Liver (tissue), 3 donors: Measurements from ENCODE around the gene PLIN4.

Source experiments
- EGR1 ChIP-seq, 2 donors: IDR thresholded peaks; 2 replicates each; pipeline ENCODE4 v1.6.1; 2016 to 2018; ENCODE audit warnings: antibody characterized with exemption in 2 of 2, low read depth in 2 of 2
- FOXA1 ChIP-seq: IDR thresholded peaks from 2 replicates; pipeline ENCODE4 v1.6.1; 2016; ENCODE audit warnings: antibody characterized with exemption
- SP1 ChIP-seq: IDR thresholded peaks from 2 replicates; pipeline ENCODE4 v1.6.1; 2018; ENCODE audit warnings: antibody characterized with exemption, mild to moderate bottlenecking
- TAF1 ChIP-seq: conservative IDR thresholded peaks from 2 replicates; pipeline ENCODE4 v1.6.1; 2016; ENCODE audit warnings: antibody characterized with exemption, mild to moderate bottlenecking
- YY1 ChIP-seq: IDR thresholded peaks from 2 replicates; pipeline ENCODE4 v1.6.1; 2016; ENCODE audit warnings: antibody characterized with exemption, mild to moderate bottlenecking
- TF ChIP-seq, protein P1 (sequence below): fragments of 150-350 bp; IDR thresholded peaks from 2 replicates; pipeline ENCODE4 v1.5.1; 2017; ENCODE audit warnings: improper control_type of control experiment, low read depth, low read length; ENCODE audit not compliant: missing input control
- TF ChIP-seq, protein P2 (sequence below): IDR thresholded peaks from 2 replicates; pipeline ENCODE4 v1.6.1; 2016; ENCODE audit warnings: antibody characterized with exemption
- TF ChIP-seq, protein P3 (sequence below): IDR thresholded peaks from 2 replicates; pipeline ENCODE4 v1.6.1; 2016; ENCODE audit warnings: antibody characterized with exemption
- TF ChIP-seq, protein P4 (sequence below): IDR thresholded peaks from 2 replicates; pipeline ENCODE4 v1.6.1; 2016; ENCODE audit warnings: antibody characterized with exemption
- donor health status: healthy.
- donor health status: healthy.

DNA sequence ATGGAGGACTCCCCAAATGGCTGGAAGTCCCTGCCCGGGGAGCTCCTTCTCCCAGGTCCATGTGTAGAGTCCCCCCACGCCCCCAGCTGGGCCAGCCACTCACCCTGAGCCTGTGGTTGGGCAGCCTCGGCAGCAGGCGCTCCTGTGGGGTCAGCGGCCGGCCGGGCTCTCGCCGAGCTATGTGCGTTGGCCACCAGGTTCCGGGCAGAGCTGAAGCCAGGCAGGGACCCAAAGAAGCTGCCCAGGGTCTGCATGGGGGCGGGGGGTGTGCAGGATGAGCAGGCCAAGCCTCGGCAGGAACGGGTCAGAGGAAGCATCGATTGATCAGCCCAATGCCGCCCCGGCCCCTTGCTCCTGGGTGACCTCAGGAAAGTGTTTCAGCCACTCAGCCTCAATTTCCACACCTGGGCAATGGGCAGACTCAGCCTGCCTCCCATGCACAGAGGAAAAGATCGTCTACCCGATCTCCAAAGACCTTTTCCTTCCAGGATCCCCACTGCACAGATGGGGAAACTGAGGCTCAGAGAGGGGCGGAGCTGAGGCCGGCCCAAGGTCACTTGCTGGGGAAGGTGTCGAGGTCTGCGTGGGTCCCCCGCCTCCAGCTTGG is 732 bp downstream of the PLIN4 start:
- TF ChIP-seq, protein P1, sequence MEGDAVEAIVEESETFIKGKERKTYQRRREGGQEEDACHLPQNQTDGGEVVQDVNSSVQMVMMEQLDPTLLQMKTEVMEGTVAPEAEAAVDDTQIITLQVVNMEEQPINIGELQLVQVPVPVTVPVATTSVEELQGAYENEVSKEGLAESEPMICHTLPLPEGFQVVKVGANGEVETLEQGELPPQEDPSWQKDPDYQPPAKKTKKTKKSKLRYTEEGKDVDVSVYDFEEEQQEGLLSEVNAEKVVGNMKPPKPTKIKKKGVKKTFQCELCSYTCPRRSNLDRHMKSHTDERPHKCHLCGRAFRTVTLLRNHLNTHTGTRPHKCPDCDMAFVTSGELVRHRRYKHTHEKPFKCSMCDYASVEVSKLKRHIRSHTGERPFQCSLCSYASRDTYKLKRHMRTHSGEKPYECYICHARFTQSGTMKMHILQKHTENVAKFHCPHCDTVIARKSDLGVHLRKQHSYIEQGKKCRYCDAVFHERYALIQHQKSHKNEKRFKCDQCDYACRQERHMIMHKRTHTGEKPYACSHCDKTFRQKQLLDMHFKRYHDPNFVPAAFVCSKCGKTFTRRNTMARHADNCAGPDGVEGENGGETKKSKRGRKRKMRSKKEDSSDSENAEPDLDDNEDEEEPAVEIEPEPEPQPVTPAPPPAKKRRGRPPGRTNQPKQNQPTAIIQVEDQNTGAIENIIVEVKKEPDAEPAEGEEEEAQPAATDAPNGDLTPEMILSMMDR: no peak
- TF ChIP-seq EGR1 (IDR thresholded peaks at IDR 0.05; ENCODE audit: low read depth in 2 of 2) (no peak), TAF1 (no peak), YY1 (no peak), FOXA1 (no peak), SP1 (no peak)
- TF ChIP-seq, protein P2, sequence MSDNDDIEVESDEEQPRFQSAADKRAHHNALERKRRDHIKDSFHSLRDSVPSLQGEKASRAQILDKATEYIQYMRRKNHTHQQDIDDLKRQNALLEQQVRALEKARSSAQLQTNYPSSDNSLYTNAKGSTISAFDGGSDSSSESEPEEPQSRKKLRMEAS: no peak
- TF ChIP-seq, protein P3, sequence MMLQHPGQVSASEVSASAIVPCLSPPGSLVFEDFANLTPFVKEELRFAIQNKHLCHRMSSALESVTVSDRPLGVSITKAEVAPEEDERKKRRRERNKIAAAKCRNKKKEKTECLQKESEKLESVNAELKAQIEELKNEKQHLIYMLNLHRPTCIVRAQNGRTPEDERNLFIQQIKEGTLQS: no peak
- TF ChIP-seq, protein P4, sequence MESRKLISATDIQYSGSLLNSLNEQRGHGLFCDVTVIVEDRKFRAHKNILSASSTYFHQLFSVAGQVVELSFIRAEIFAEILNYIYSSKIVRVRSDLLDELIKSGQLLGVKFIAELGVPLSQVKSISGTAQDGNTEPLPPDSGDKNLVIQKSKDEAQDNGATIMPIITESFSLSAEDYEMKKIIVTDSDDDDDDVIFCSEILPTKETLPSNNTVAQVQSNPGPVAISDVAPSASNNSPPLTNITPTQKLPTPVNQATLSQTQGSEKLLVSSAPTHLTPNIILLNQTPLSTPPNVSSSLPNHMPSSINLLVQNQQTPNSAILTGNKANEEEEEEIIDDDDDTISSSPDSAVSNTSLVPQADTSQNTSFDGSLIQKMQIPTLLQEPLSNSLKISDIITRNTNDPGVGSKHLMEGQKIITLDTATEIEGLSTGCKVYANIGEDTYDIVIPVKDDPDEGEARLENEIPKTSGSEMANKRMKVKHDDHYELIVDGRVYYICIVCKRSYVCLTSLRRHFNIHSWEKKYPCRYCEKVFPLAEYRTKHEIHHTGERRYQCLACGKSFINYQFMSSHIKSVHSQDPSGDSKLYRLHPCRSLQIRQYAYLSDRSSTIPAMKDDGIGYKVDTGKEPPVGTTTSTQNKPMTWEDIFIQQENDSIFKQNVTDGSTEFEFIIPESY: no peak
